Lower leg skin (tissue), 4 donors: Measurements from ENCODE around the gene RPS6KA4. TPM values are rescaled to one million over a fixed set of nuclear protein-coding genes. Genes with fewer than 3 reads are reported as not detected.

Source experiments
- DNase-seq, 2 donors: peaks; one replicate each; pipeline ENCODE4 v3.0.0-alpha.2; 2019; ENCODE audit warnings: low spot score in 2 of 2
- H3K4me3 ChIP-seq: fragments of 200-600 bp; sonication (generic); 2 replicates; pipeline ENCODE4 v1.5.1; 2017; ENCODE audit warnings: mild to moderate bottlenecking, low read depth; ENCODE audit not compliant: poor library complexity, severe bottlenecking
- CTCF ChIP-seq, 3 donors: fragments of 450-650 bp; IDR thresholded peaks; one replicate each; pipeline ENCODE4 v1.5.1; 2016; ENCODE audit warnings: antibody characterized with exemption in 3 of 3, mild to moderate bottlenecking in 3 of 3, moderate library complexity in 2 of 3
- POLR2A ChIP-seq, 2 donors: fragments of 450-650 bp; IDR thresholded peaks; one replicate each; pipeline ENCODE4 v1.6.1; 2016 to 2017; ENCODE audit warnings: antibody characterized with exemption in 2 of 2, mild to moderate bottlenecking in 1 of 2, moderate library complexity in 1 of 2
- WGBS, 2 donors: methylation state at CpG; one replicate each; pipeline ENCODE4 v1.1.5; 2018; 5-methylcytosine and 5-hydroxymethylcytosine counted together
- intact Hi-C: fragments of 100-400 bp; cut with DNase I; formaldehyde crosslinking; loops from one replicate; pipeline ENCODE4 v1.15.0; 2023; ENCODE audit warnings: low total_unique reads
- total RNA-seq, 4 donors: library from RNA; depleted of rRNA; stranded (reverse); fragments of >200 nt; gene quantifications; one replicate each; pipeline ENCODE4 v1.1.0, GENCODE V29; 2016

Gene RPS6KA4
- total RNA-seq, 4 donors from 2014 or later: 39.4 to 77.4 (median 49.2) TPM

DNA sequence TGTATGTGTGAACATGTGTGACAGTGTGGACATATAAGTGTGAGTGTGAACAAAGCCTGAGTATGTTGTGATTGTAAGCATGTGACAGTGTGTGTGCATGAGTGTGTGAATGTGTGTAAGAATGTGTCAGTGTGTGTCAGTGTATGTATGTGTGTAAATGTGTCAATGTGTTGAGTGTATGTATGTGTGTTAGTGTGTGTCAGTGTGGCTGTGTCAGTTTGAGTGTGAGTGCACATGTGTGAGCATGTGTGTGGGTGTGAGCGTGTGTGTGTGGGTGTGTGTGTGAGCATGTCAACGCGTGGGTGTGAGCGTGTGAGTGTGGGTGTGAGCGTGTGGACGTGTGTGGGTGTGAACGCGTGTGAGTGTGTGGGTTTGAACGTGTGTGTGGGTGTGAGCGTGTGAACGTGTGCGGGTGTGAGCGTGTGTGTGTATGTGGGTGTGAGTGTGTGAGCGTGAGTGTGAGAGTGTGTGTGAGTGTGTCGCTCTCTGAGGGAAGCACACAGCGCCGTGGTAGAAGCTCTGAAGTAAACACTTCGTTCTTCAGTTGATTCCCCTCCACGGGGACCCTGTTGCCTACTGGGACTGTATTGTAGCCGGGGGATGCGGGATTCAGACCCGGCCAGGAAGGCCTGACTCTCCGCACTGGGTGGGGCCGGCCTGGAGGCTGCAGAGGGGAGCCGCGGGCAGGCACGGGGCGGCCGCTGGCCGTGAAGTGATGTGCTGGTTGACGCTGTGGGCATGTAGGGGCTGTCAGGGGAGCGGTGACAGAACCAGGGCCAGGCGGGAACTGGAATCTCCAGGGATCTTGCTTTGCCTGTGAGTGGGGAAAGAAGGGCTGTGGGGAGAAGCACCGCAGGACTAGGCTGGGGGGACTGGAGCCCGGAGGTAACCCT, 21.1 kb downstream of the RPS6KA4 start:
- DNase-seq: no peak
- no peak for TF ChIP-seq POLR2A (IDR thresholded peaks at IDR 0.05)
- TF ChIP-seq CTCF (IDR thresholded peaks at IDR 0.05): peak in 1 of 3 donors; percentile 21
- WGBS, 2 donors: 61 to 70% methylated on average over 35 of the region's 35 CpGs
- intact Hi-C loops: loop anchor here (10.0 kb wide), 1 partner anchor 265 kb away; no protein-coding TSS in a partner anchor
- no peak overlapping the region for H3K4me3 ChIP-seq

- 71 to 79% methylated on average over 6 of the region's 6 CpGs for WGBS, 2 donors
- intact Hi-C loops: no loop called here
- no peak for DNase-seq
- no peak overlapping the region for H3K4me3 ChIP-seq
- no peak for TF ChIP-seq POLR2A (IDR thresholded peaks at IDR 0.05)
- TF ChIP-seq CTCF (IDR thresholded peaks at IDR 0.05): no peak
Observed at GRCh38 chr11:64381350-64381749, 22.4 kb downstream of the RPS6KA4 start.

DNA sequence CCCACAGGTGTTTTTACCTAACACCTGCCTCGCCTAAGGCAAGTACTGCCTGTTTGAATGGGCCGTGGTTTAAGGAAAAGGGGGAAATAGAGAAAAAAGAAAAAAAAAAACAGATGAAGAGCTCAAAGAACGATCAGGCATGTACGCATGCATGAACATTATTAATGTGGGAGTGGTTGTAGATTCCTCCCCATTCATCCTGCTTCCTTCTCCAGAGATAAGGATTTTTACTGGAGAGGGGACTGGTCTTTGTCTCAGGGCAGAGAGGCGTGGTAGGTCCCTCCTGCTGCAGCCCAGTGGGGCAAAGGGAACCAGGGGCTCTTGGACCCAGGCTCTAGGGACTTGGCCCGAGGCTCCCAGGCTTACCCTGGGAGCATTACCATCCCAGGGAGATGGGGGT, 23.1 kb downstream of the RPS6KA4 start:
- intact Hi-C loops: no loop called here
- DNase-seq: no peak
- WGBS, 2 donors: 64 to 75% methylated on average over 6 of the region's 6 CpGs
- TF ChIP-seq POLR2A (IDR thresholded peaks at IDR 0.05) (no peak), CTCF (IDR thresholded peaks at IDR 0.05) (no peak)
- no peak overlapping the region for H3K4me3 ChIP-seq

- TF ChIP-seq CTCF (IDR thresholded peaks at IDR 0.05) (no peak), POLR2A (IDR thresholded peaks at IDR 0.05) (no peak)
- no peak for DNase-seq
- 72 to 75% methylated on average over 8 of the region's 8 CpGs for WGBS, 2 donors
- intact Hi-C loops: no loop called here
- no peak overlapping the region for H3K4me3 ChIP-seq
Observed at GRCh38 chr11:64382586-64382985, 23.6 kb downstream of the RPS6KA4 start.

GRCh38 chr11:64383580-64383979, 24.6 kb downstream of the RPS6KA4 start:
- intact Hi-C loops: no loop called here
- WGBS, 2 donors: 96 to 100% methylated on average over 1 of the region's 2 CpGs
- no peak for DNase-seq

DNA sequence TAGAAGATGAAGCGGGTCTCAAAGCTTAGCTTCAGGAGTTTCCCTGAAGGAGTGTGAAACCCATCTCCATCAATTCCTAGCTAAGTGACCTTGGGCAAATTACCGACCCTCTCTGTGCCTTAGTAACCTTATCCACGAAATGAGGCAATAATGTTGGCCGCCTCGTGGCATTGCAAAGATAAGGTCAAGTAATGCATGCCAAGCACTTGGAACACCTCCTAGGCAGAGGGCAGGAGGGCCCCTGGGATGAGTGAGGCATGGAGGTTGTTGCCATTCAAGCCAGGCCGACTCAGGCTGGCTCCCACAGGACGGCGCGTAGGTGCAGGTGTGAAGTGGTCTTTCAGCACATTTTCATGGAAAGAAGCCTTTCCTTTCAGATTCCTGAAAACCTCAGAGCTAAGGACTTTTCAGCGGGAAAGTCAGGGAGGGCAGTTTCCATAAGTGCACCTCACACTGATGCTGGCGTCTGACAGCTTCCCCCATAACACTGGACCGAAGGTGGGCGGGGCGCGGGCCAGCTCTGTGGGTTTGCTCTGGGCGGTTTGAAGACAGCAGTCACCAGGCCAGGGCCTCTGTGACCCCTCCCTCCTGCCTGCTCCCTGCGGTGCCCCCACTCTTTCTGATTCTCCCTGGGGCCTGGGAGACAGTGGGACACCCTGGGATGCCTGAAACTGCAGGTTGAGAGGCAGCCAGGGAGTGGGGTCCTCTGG, 25.2 kb downstream of the RPS6KA4 start:
- WGBS, 2 donors: 60 to 62% methylated on average over 17 of the region's 17 CpGs
- intact Hi-C loops: no loop called here
- no peak for DNase-seq
- TF ChIP-seq CTCF (IDR thresholded peaks at IDR 0.05) (no peak), POLR2A (IDR thresholded peaks at IDR 0.05) (no peak)
- H3K4me3 ChIP-seq: no peak overlapping the region

More at GRCh38 chr11:64383580-64383979, 24.6 kb downstream of the RPS6KA4 start:
- TF ChIP-seq POLR2A (IDR thresholded peaks at IDR 0.05): no peak
- no peak overlapping the region for H3K4me3 ChIP-seq
